ENCODE data around the gene CYB561D2.

- TF ChIP-seq CTCF (IDR thresholded peaks at IDR 0.05) (no peak), POLR2A (IDR thresholded peaks at IDR 0.05) (no peak)
These were observed 14.6 kb downstream of the CYB561D2 start for GRCh38 chr3:50365080-50365841.
